Placental pericyte (primary cell): ENCODE data around the gene AKR1D1. TPM values are rescaled to one million over a fixed set of nuclear protein-coding genes. Genes with fewer than 3 reads are reported as not detected.

Source experiments
- small RNA-seq: library from RNA; depleted of rRNA; stranded (forward); fragments of <200 nt; gene quantifications from one replicate; pipeline ENCODE3, GENCODE V24; 2012; ENCODE audit warnings: low replicate concordance
- total RNA-seq: library from RNA; depleted of rRNA; stranded (reverse); fragments of >200 nt; gene quantifications from 2 replicates; pipeline ENCODE4 v1.2.3, GENCODE V29; 2012

AKR1D1 gene, protein sequence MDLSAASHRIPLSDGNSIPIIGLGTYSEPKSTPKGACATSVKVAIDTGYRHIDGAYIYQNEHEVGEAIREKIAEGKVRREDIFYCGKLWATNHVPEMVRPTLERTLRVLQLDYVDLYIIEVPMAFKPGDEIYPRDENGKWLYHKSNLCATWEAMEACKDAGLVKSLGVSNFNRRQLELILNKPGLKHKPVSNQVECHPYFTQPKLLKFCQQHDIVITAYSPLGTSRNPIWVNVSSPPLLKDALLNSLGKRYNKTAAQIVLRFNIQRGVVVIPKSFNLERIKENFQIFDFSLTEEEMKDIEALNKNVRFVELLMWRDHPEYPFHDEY
- not detected in 2 replicates for total RNA-seq

DNA sequence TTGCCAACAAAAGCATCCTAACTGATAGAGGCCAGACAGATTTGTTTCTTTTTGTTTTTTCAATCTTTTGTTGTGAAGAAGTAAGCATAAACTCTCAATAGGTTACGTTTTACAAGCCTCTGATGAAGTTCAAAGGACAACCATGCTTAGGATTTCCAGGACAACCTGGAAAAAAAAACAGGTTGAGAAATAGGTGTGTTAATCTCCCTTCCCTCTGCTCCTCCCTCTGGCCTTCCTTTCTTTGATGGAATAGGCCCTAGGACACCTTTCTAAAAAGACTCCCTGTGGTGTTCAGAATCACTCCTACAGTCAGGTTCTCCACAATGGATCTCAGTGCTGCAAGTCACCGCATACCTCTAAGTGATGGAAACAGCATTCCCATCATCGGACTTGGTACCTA, at the start of gene AKR1D1:
TSS of gene AKR1D1 (plus strand) at position 264 of the 400 bp plus-strand sequence. CDS start at position 324, 60 bp downstream.

Small RNAs within 50 kb of the gene (small RNA-seq; reads per million reads assigned to genes)
- gene AC024082.2 (not detected), gene RN7SKP223 (not detected)

Other genes with a start within 250 kb of the AKR1D1 start
- gene DGKI, start 229.5 kb upstream of the AKR1D1 start, total RNA-seq = 2.6 and 10.0 TPM in 2 replicates
- 41.1 and 82.8 TPM in 2 replicates for gene CREB3L2, start 74.4 kb upstream of the AKR1D1 start, total RNA-seq